DND-41 (cell line): ENCODE data around the gene FCRL2.
A peak's percentile ranks its signal among the peaks of the same experiment; 100 is the strongest.

ENCODE experiments used
- ATAC-seq: fragments of 200-7000 bp; cut with Tn5 transposase; 3 replicates; pipeline ENCODE4 v1.9.1; 2021; ENCODE audit warnings: low read depth; ENCODE audit not compliant: insufficient read depth
- DNase-seq: peaks from one replicate; pipeline ENCODE4 v3.0.0-alpha.2; 2020
- H2AFZ ChIP-seq: 2 replicates; pipeline ENCODE4 v1.6.0; 2012; ENCODE audit warnings: low read depth, low read length
- H3K27ac ChIP-seq: 2 replicates; pipeline ENCODE4 v1.5.1; 2012; ENCODE audit warnings: low read length, inconsistent platforms
- H3K27me3 ChIP-seq: fragments of 200-600 bp; sonication (generic); 2 replicates; pipeline ENCODE4 v1.6.0; 2012; ENCODE audit warnings: low read length, mild to moderate bottlenecking, inconsistent platforms; ENCODE audit not compliant: insufficient read depth, poor library complexity
- H3K36me3 ChIP-seq: 2 replicates; pipeline ENCODE4 v1.5.1; 2012; ENCODE audit warnings: low read length, inconsistent platforms; ENCODE audit not compliant: insufficient read depth
- H3K4me1 ChIP-seq: 2 replicates; pipeline ENCODE4 v1.5.1; 2012; ENCODE audit warnings: mild to moderate bottlenecking, low read length; ENCODE audit not compliant: insufficient read depth
- H3K4me2 ChIP-seq: 2 replicates; pipeline ENCODE4 v1.6.0; 2012; ENCODE audit warnings: mild to moderate bottlenecking, moderate library complexity, low read length, inconsistent platforms; ENCODE audit not compliant: insufficient read depth
- H3K4me3 ChIP-seq, 2 experiments: fragments of 200-600 bp in 1 of 2; shearing (Covaris generic) in 1 of 2; 2 replicates each; pipeline ENCODE4 v1.5.1; 2012 to 2016; ENCODE audit warnings: inconsistent platforms in 2 of 2, low read length in 2 of 2, mild to moderate bottlenecking in 2 of 2, low read depth in 1 of 2, moderate library complexity in 1 of 2
- H3K79me2 ChIP-seq: 2 replicates; pipeline ENCODE4 v1.6.0; 2012; ENCODE audit warnings: low read length, inconsistent platforms; ENCODE audit not compliant: insufficient read depth
- H3K9ac ChIP-seq: 2 replicates; pipeline ENCODE4 v1.6.0; 2012; ENCODE audit warnings: low read depth, mild to moderate bottlenecking, inconsistent platforms, low read length, moderate library complexity
- H3K9me3 ChIP-seq: 2 replicates; pipeline ENCODE4 v1.5.1; 2012; ENCODE audit warnings: low read length, moderate library complexity, mild to moderate bottlenecking, inconsistent platforms; ENCODE audit not compliant: insufficient read depth, severe bottlenecking
- H4K20me1 ChIP-seq: 2 replicates; pipeline ENCODE4 v1.6.0; 2012; ENCODE audit warnings: low read length; ENCODE audit not compliant: insufficient read depth
- EZH2 ChIP-seq: IDR thresholded peaks from 3 replicates; pipeline ENCODE4 v1.6.1; 2012; ENCODE audit warnings: borderline replicate concordance, low read depth, mild to moderate bottlenecking, moderate library complexity, low read length, inconsistent platforms; ENCODE audit not compliant: severe bottlenecking
- TF ChIP-seq, protein P1 (sequence below): IDR thresholded peaks from 2 replicates; pipeline ENCODE4 v1.5.1; 2012; ENCODE audit warnings: borderline replicate concordance, low read length, moderate library complexity, mild to moderate bottlenecking; ENCODE audit not compliant: poor library complexity, severe bottlenecking; ENCODE audit errors: extremely low read depth

FCRL2 gene

DNA sequence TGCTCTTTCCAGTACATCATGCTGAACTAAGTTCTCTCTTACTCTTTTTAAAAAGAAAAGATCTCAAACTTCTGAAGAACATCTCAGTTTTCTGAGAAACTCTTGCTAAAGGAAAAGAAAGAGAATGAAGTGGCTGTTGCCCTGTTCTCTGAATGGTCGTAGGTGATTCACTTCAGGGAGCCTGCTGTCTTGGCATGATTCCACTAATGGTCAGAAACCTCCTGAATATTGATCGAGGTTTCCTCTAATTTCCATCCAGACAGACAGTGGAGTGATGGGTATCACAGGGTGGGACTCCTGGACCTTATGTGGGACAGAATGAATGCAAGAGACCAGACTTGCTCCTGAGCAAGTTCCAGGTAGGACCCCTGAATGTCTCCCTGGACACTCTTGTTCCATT is 2.5 kb downstream of the FCRL2 start:
- DNase-seq, result no peak
- no peaks in the 10 kb centered on the region for H3K9me3 ChIP-seq
- no peaks in the 10 kb centered on the region for H3K27me3 ChIP-seq
- no peaks in the 10 kb centered on the region for H3K36me3 ChIP-seq
- no peak overlapping the region for H3K4me3 ChIP-seq
- no peak overlapping the region for H3K9ac ChIP-seq
- ATAC-seq, result no peak
- no peak overlapping the region for H3K27ac ChIP-seq
- no peaks in the 10 kb centered on the region for H3K79me2 ChIP-seq
- H2AFZ ChIP-seq, result no peak overlapping the region
- H3K4me2 ChIP-seq, result no peak overlapping the region
- no peaks in the 10 kb centered on the region for H3K4me1 ChIP-seq
- no peak for TF ChIP-seq EZH2
- TF ChIP-seq, protein P1, sequence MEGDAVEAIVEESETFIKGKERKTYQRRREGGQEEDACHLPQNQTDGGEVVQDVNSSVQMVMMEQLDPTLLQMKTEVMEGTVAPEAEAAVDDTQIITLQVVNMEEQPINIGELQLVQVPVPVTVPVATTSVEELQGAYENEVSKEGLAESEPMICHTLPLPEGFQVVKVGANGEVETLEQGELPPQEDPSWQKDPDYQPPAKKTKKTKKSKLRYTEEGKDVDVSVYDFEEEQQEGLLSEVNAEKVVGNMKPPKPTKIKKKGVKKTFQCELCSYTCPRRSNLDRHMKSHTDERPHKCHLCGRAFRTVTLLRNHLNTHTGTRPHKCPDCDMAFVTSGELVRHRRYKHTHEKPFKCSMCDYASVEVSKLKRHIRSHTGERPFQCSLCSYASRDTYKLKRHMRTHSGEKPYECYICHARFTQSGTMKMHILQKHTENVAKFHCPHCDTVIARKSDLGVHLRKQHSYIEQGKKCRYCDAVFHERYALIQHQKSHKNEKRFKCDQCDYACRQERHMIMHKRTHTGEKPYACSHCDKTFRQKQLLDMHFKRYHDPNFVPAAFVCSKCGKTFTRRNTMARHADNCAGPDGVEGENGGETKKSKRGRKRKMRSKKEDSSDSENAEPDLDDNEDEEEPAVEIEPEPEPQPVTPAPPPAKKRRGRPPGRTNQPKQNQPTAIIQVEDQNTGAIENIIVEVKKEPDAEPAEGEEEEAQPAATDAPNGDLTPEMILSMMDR, result no peak
- no peaks in the 10 kb centered on the region for H4K20me1 ChIP-seq

DNA sequence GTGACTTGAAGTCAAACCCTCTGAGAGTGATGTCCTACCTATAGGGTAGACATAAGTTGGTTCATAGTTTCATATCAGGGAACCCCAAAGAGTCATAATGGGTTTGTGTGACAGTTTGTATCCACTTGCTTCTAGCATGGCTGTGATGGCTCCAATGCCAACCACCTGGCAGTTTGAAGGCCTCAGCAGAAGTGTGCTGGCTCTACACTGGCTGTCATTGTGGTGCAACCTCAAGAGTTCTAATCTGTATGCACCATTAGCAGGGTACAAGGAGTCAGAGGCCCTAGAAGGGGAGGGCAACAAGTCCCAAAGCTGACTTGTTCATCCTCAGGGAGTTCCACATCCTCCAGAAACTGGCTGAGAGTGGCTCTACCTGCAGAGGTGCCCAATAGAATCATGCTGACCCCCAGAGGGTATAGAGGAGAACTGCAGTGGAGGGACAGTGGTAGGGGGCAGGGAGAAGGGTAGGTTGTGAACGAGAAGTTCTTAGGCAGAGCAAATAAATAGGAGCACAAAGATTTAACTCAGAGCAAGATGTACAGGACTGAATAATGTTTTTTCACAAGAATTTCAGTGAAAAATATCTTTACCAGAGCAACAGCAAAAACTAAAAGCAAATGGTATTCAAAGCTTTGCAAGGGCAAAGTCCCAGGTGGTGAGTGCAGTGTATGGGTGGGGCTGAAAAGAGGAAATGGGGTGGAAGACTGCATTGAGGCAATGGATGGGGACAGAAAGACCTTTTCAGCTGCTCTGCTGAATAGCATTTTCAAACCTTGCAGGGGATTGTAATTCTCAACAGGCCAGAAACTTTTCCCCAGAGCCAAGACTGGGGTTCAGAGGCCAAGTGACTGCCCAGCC is 3.2 kb downstream of the FCRL2 start:
- no peak overlapping the region for H2AFZ ChIP-seq
- H3K79me2 ChIP-seq, result no peaks in the 10 kb centered on the region
- no peaks in the 10 kb centered on the region for H4K20me1 ChIP-seq
- H3K9ac ChIP-seq, result no peak overlapping the region
- H3K4me2 ChIP-seq, result no peak overlapping the region
- H3K36me3 ChIP-seq, result no peaks in the 10 kb centered on the region
- DNase-seq (peak; percentile 32), ATAC-seq (peak; percentile 76)
- H3K4me1 ChIP-seq, result no peaks in the 10 kb centered on the region
- no peaks in the 10 kb centered on the region for H3K27me3 ChIP-seq
- no peak for TF ChIP-seq EZH2
- TF ChIP-seq, protein P1, result peak; percentile 63
- H3K4me3 ChIP-seq, result no peak overlapping the region
- H3K27ac ChIP-seq, result no peak overlapping the region
- H3K9me3 ChIP-seq, result no peaks in the 10 kb centered on the region

- no peak for TF ChIP-seq EZH2
- TF ChIP-seq, protein P1, result no peak
- Histone ChIP-seq H2AFZ (no peak overlapping the region), H3K36me3 (no peaks in the 10 kb centered on the region), H3K4me1 (no peaks in the 10 kb centered on the region), H3K4me3 (no peak overlapping the region), H3K9me3 (no peaks in the 10 kb centered on the region), H3K9ac (no peak overlapping the region), H3K27me3 (no peaks in the 10 kb centered on the region), H3K79me2 (no peaks in the 10 kb centered on the region), H4K20me1 (no peaks in the 10 kb centered on the region), H3K4me2 (no peak overlapping the region), H3K27ac (no peak overlapping the region)
- no peak for DNase-seq
- no peak for ATAC-seq
Measured at GRCh38 chr1:157771661-157772425, 5.1 kb downstream of the FCRL2 start.
